Measurements from ENCODE around the gene MMD. TPM values are rescaled to one million over a fixed set of nuclear protein-coding genes. Genes with fewer than 3 reads are reported as not detected.

MMD gene
- total and polyA plus RNA-seq, 2 of the 13 experiments (the other 11 are each of a cell fraction or from before 2014, with no cell fraction given) = 121 to 225 TPM

GRCh38 chr17:55446581-55447205 is 25.1 kb upstream of the MMD start (continued):
- TF ChIP-seq, protein P1, sequence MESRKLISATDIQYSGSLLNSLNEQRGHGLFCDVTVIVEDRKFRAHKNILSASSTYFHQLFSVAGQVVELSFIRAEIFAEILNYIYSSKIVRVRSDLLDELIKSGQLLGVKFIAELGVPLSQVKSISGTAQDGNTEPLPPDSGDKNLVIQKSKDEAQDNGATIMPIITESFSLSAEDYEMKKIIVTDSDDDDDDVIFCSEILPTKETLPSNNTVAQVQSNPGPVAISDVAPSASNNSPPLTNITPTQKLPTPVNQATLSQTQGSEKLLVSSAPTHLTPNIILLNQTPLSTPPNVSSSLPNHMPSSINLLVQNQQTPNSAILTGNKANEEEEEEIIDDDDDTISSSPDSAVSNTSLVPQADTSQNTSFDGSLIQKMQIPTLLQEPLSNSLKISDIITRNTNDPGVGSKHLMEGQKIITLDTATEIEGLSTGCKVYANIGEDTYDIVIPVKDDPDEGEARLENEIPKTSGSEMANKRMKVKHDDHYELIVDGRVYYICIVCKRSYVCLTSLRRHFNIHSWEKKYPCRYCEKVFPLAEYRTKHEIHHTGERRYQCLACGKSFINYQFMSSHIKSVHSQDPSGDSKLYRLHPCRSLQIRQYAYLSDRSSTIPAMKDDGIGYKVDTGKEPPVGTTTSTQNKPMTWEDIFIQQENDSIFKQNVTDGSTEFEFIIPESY (CRISPR knock-in tag; IDR thresholded peaks at IDR 0.05) = no peak
- TF ChIP-seq RFXAP (CRISPR knock-in tag; IDR thresholded peaks at IDR 0.05; ENCODE audit: borderline replicate concordance) (0 out of 2 replicates have a peak, but pooled peaks have one; percentile 70), ISL2 (CRISPR knock-in tag; IDR thresholded peaks at IDR 0.05) (peak; percentile 99), IRF1 (CRISPR knock-in tag; IDR thresholded peaks at IDR 0.05; ENCODE audit: low read depth) (no peak), IRF9 (CRISPR knock-in tag; IDR thresholded peaks at IDR 0.05; ENCODE audit: borderline replicate concordance) (no peak), ZNF282 (IDR thresholded peaks at IDR 0.05; ENCODE audit: partially characterized antibody) (no peak), RORA (CRISPR knock-in tag; IDR thresholded peaks at IDR 0.05) (0 out of 2 replicates have a peak, but pooled peaks have one; percentile 30), MYNN (CRISPR knock-in tag; IDR thresholded peaks at IDR 0.05; ENCODE audit: low read depth) (no peak), ZNF761 (CRISPR knock-in tag; conservative IDR thresholded peaks at IDR 0.05) (0 out of 2 replicates have a peak, but pooled peaks have one; percentile 60), ZNF558 (CRISPR knock-in tag; IDR thresholded peaks at IDR 0.05; ENCODE audit: borderline replicate concordance) (no peak), ZNF33B (CRISPR knock-in tag; IDR thresholded peaks at IDR 0.05) (no peak), HNRNPUL1 (IDR thresholded peaks at IDR 0.05; ENCODE audit: low read depth, low read length) (peak; percentile 21; the same call in 1 of the 2 replicates), CBX5 (CRISPR knock-in tag; IDR thresholded peaks at IDR 0.05; ENCODE audit: borderline replicate concordance) (no peak), ZZZ3 (CRISPR knock-in tag; IDR thresholded peaks at IDR 0.05; ENCODE audit: borderline replicate concordance) (0 out of 2 replicates have a peak, but pooled peaks have one; percentile 65), HMGA1 (CRISPR knock-in tag; conservative IDR thresholded peaks at IDR 0.05) (no peak), ZNF331 (CRISPR knock-in tag; IDR thresholded peaks at IDR 0.05) (peak; percentile 63; the same call in 1 of the 2 replicates), GPN1 (CRISPR knock-in tag; IDR thresholded peaks at IDR 0.05; ENCODE audit: borderline replicate concordance) (no peak), ZNF883 (CRISPR knock-in tag; IDR thresholded peaks at IDR 0.05; ENCODE audit: not compliant biosample characterization) (no peak)
- TF ChIP-seq, protein P2, sequence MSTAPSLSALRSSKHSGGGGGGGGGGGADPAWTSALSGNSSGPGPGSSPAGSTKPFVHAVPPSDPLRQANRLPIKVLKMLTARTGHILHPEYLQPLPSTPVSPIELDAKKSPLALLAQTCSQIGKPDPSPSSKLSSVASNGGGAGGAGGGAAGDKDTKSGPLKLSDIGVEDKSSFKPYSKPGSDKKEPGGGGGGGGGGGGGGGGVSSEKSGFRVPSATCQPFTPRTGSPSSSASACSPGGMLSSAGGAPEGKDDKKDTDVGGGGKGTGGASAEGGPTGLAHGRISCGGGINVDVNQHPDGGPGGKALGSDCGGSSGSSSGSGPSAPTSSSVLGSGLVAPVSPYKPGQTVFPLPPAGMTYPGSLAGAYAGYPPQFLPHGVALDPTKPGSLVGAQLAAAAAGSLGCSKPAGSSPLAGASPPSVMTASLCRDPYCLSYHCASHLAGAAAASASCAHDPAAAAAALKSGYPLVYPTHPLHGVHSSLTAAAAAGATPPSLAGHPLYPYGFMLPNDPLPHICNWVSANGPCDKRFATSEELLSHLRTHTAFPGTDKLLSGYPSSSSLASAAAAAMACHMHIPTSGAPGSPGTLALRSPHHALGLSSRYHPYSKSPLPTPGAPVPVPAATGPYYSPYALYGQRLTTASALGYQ (CRISPR knock-in tag; IDR thresholded peaks at IDR 0.05) = peak; percentile 99
